ENCODE results near the gene PCGF1.

The PCGF1 gene

DNA sequence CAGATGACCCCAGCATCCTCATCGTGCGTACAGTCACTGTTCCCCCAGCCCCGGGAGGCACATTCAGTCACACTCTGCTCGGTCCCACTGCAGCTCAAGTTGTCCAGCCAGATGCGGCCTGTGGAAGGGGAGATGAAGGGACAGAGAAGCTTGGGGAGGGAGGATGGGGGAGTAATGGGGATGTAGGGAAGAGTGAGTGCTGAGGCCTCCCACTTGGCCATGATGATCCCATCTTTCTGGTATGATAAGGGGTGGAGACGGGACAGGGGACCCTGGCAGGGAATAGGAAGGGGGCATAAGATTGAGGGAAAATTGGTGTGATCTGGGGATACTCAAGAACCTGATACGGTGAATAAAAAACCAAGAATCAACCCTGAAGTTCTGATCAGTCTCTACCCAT lies 42.7 kb upstream of the PCGF1 start:
- Histone ChIP-seq H3K4me2 (ENCODE audit: insufficient read depth, low read length) (no peak overlapping the region), H3K27ac (ENCODE audit: low read length) (no peak overlapping the region), H2AFZ (ENCODE audit: low read depth, low read length) (no peak overlapping the region), H3K9me3 (ENCODE audit: insufficient read depth, low read length, severe bottlenecking) (no peaks in the 10 kb centered on the region), H4K20me1 (ENCODE audit: insufficient read depth, low read length) (0 out of 2 replicates have a peak, but pooled peaks cover under 1% of the 10 kb centered on the region), H3K4me1 (ENCODE audit: insufficient read depth, low read length) (peaks cover 12% of the 10 kb centered on the region), H3K79me2 (ENCODE audit: insufficient read depth, low read length) (peaks cover 7% of the 10 kb centered on the region), H3K9ac (ENCODE audit: low read depth, low read length) (no peak overlapping the region), H3K27me3 (ENCODE audit: insufficient read depth, low read length, poor library complexity) (no peaks in the 10 kb centered on the region), H3K4me3 (ENCODE audit: low read depth in 1 of 2, low read length in 2 of 2) (no peak overlapping the region), H3K36me3 (ENCODE audit: insufficient read depth, low read length) (no peaks in the 10 kb centered on the region)
- DNase-seq (no peak), ATAC-seq (ENCODE audit: insufficient read depth, low read depth) (no peak)
- TF ChIP-seq EZH2 (IDR thresholded peaks at IDR 0.05; ENCODE audit: borderline replicate concordance, low read depth, low read length, severe bottlenecking) (no peak), CTCF (IDR thresholded peaks at IDR 0.05; ENCODE audit: borderline replicate concordance, extremely low read depth, low read length, poor library complexity, severe bottlenecking) (no peak)

GRCh38 chr2:74548900-74549826 lies 41.7 kb upstream of the PCGF1 start:
- DNase-seq: no peak
- H3K9ac ChIP-seq (ENCODE audit: low read depth, low read length): no peak overlapping the region

DNA sequence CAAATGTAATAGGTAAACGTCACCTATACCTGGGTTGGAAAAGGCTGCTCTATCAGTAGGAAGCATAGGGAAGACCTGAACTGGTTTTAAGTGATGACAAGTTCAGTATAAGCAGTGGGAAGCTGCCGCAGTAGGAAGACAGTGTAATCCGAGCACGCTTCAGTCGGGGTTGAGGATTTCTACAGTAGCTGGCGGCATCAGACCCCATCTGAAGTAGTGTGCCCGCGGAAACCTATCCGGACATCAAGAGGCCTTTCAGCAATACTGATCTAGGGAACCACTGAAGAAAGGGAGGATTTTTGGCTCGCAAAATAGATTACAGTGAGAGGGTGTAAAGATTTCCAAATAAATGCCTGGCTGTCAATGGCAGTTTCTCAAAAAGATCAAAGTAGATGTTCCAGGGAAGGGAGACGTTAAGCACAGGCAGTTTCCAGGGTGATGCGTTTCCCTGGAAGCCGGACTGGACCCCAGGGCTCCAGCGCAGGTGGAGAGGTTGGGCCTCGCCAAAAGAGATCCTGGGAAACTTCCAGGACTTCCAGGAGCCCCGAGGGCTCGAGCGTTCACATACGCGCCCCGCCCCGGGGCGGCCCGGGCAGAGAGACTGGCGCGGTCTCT lies 40.9 kb upstream of the PCGF1 start:
- ATAC-seq (ENCODE audit: insufficient read depth, low read depth) (no peak), DNase-seq (no peak)
- no peak overlapping the region for H2AFZ ChIP-seq (ENCODE audit: low read depth, low read length)
- H3K4me2 ChIP-seq (ENCODE audit: insufficient read depth, low read length): no peak overlapping the region
- H3K9me3 ChIP-seq (ENCODE audit: insufficient read depth, low read length, severe bottlenecking): no peaks in the 10 kb centered on the region
- no peaks in the 10 kb centered on the region for H3K36me3 ChIP-seq (ENCODE audit: insufficient read depth, low read length)
- TF ChIP-seq EZH2 (IDR thresholded peaks at IDR 0.05; ENCODE audit: borderline replicate concordance, low read depth, low read length, severe bottlenecking) (no peak), CTCF (IDR thresholded peaks at IDR 0.05; ENCODE audit: borderline replicate concordance, extremely low read depth, low read length, poor library complexity, severe bottlenecking) (no peak)
- no peaks in the 10 kb centered on the region for H4K20me1 ChIP-seq (ENCODE audit: insufficient read depth, low read length)
- no peak overlapping the region for H3K9ac ChIP-seq (ENCODE audit: low read depth, low read length)
- H3K27ac ChIP-seq (ENCODE audit: low read length): no peak overlapping the region
- peaks cover under 1% of the 10 kb centered on the region for H3K4me1 ChIP-seq (ENCODE audit: insufficient read depth, low read length)
- no peaks in the 10 kb centered on the region for H3K27me3 ChIP-seq (ENCODE audit: insufficient read depth, low read length, poor library complexity)
- H3K4me3 ChIP-seq (ENCODE audit: low read depth in 1 of 2, low read length in 2 of 2): no peak overlapping the region
- H3K79me2 ChIP-seq (ENCODE audit: insufficient read depth, low read length): no peaks in the 10 kb centered on the region

More at GRCh38 chr2:74548900-74549826, 41.7 kb upstream of the PCGF1 start:
- no peak overlapping the region for H3K4me2 ChIP-seq (ENCODE audit: insufficient read depth, low read length)
- no peak overlapping the region for H2AFZ ChIP-seq (ENCODE audit: low read depth, low read length)
- no peak overlapping the region for H3K27ac ChIP-seq (ENCODE audit: low read length)
- H3K27me3 ChIP-seq (ENCODE audit: insufficient read depth, low read length, poor library complexity): no peaks in the 10 kb centered on the region
- peaks cover 8% of the 10 kb centered on the region for H3K4me1 ChIP-seq (ENCODE audit: insufficient read depth, low read length)
- no peaks in the 10 kb centered on the region for H3K79me2 ChIP-seq (ENCODE audit: insufficient read depth, low read length)
- H3K4me3 ChIP-seq (ENCODE audit: low read depth in 1 of 2, low read length in 2 of 2): no peak overlapping the region
- H3K9me3 ChIP-seq (ENCODE audit: insufficient read depth, low read length, severe bottlenecking): no peaks in the 10 kb centered on the region
- no peak for ATAC-seq (ENCODE audit: insufficient read depth, low read depth)
- H4K20me1 ChIP-seq (ENCODE audit: insufficient read depth, low read length): no peaks in the 10 kb centered on the region
- H3K36me3 ChIP-seq (ENCODE audit: insufficient read depth, low read length): no peaks in the 10 kb centered on the region
- TF ChIP-seq CTCF (IDR thresholded peaks at IDR 0.05; ENCODE audit: borderline replicate concordance, extremely low read depth, low read length, poor library complexity, severe bottlenecking): no peak
- no peak for TF ChIP-seq EZH2 (IDR thresholded peaks at IDR 0.05; ENCODE audit: borderline replicate concordance, low read depth, low read length, severe bottlenecking)

Data from DND-41 (cell line).